HCT116 (cell line): Measurements from ENCODE around the gene HIRIP3. TPM values are rescaled to one million over a fixed set of nuclear protein-coding genes. Genes with fewer than 3 reads are reported as not detected.
A peak's percentile ranks its signal among the peaks of the same experiment; 100 is the strongest.

Experiments
- ATAC-seq: fragments of 200-7000 bp; cut with Tn5 transposase; 2 replicates; pipeline ENCODE4 v1.9.1; 2020; ENCODE audit warnings: mild to moderate bottlenecking, moderate library complexity
- BruUV-seq: library from RNA; stranded (reverse); fragments of 400-500 nt; replicated peaks from 2 replicates; lab custom pipeline; 2021; lab: Mats Ljungman, UMichigan
- CTCF ChIA-PET: fragments of 300-600 bp; sonication (Branson Sonifier 250); formaldehyde crosslinking; loops from one replicate; lab custom pipeline; 2021; ENCODE audit warnings: antibody characterized with exemption; lab: Charles Lee
- POLR2A ChIA-PET: fragments of 300-600, 350-600 bp; sonication (Branson Sonifier 250); formaldehyde crosslinking; loops from one replicate; lab custom pipeline; 2021; ENCODE audit warnings: antibody characterized with exemption; lab: Charles Lee
- RAD21 ChIA-PET, 2 experiments: fragments of 300-600 bp; sonication (Branson Sonifier 250); formaldehyde crosslinking; loops; one replicate each; lab custom pipeline; 2023; ENCODE audit warnings: low total read pairs in 2 of 2; ENCODE audit not compliant: uncharacterized antibody in 2 of 2, unreplicated experiment in 2 of 2, low non-redundant PET in 1 of 2; lab: Charles Lee
- DNase-seq: peaks from one replicate; pipeline ENCODE4 v3.0.0-alpha.2; 2010; ENCODE audit warnings: low read depth, low spot score
- H2AFZ ChIP-seq: fragments of 200-600 bp; shearing (Covaris generic), sonication (generic); 2 replicates; pipeline ENCODE4 v1.6.1; 2017; ENCODE audit warnings: low read depth, mixed run types, mixed read lengths, antibody characterized with exemption, low read length; ENCODE audit not compliant: poor library complexity, severe bottlenecking
- H3K27ac ChIP-seq: 2 replicates; pipeline ENCODE4 v1.5.1; 2012; ENCODE audit warnings: low read depth, low read length
- H3K27me3 ChIP-seq: fragments of 200-600 bp; sonication (generic); 2 replicates; pipeline ENCODE4 v1.6.1; 2016; ENCODE audit warnings: mixed run types, low read length, mixed read lengths; ENCODE audit not compliant: insufficient read depth
- H3K36me3 ChIP-seq, 2 experiments: fragments of 200-500 bp in 1 of 2; fragments of 200-600 bp in 1 of 2; sonication (Bioruptor generic) in 1 of 2; sonication (generic) in 1 of 2; 2 replicates each; pipeline versions ENCODE4 v1.5.1 to v1.6.1; 2014 to 2016; ENCODE audit warnings: low read length in 2 of 2, inconsistent platforms in 1 of 2, mixed read lengths in 1 of 2, mixed run types in 1 of 2; ENCODE audit not compliant: insufficient read depth in 2 of 2, control insufficient read depth in 1 of 2
- H3K4me1 ChIP-seq, 2 experiments: fragments of 200-600 bp in 1 of 2; sonication (generic) in 1 of 2; 2 replicates each; pipeline versions ENCODE4 v1.5.1 to v1.6.1; 2012 to 2017; ENCODE audit warnings: low read length in 2 of 2, inconsistent platforms in 1 of 2, mild to moderate bottlenecking in 1 of 2, mixed read lengths in 1 of 2, mixed run types in 1 of 2, moderate library complexity in 1 of 2; ENCODE audit not compliant: insufficient read depth in 2 of 2, control insufficient read depth in 1 of 2
- H3K4me2 ChIP-seq: fragments of 200-600 bp; sonication (generic); 2 replicates; pipeline ENCODE4 v1.6.1; 2017; ENCODE audit warnings: mixed run types, low read length, mixed read lengths
- H3K4me3 ChIP-seq, 2 experiments: fragments of 200-600 bp in 1 of 2; sonication (generic) in 1 of 2; replicated peaks in 1 of 2; 2 replicates each; pipeline ENCODE4 v1.5.1; 2011 to 2016; ENCODE audit warnings: low read length in 2 of 2, control low read depth in 1 of 2, low read depth in 1 of 2, mild to moderate bottlenecking in 1 of 2, mixed read lengths in 1 of 2, mixed run types in 1 of 2
- H3K79me2 ChIP-seq: fragments of 200-600 bp; sonication (generic); 2 replicates; pipeline ENCODE4 v1.6.1; 2017; ENCODE audit warnings: mild to moderate bottlenecking, mixed run types, low read length, moderate library complexity, mixed read lengths; ENCODE audit not compliant: insufficient read depth
- H3K9ac ChIP-seq: fragments of 200-600 bp; sonication (generic); 2 replicates; pipeline ENCODE4 v1.6.1; 2016; ENCODE audit warnings: low read length, mixed read lengths
- H3K9me2 ChIP-seq: fragments of 200-600 bp; sonication (generic), shearing (Covaris generic); 2 replicates; pipeline ENCODE4 v1.6.1; 2017; ENCODE audit warnings: mixed run types, mild to moderate bottlenecking, moderate library complexity; ENCODE audit not compliant: insufficient read depth
- H3K9me3 ChIP-seq, 2 experiments: fragments of 200-500 bp in 1 of 2; fragments of 200-600 bp in 1 of 2; sonication (Bioruptor generic) in 1 of 2; sonication (generic) in 1 of 2; 2 replicates each; pipeline ENCODE4 v1.6.1; 2014 to 2017; ENCODE audit warnings: low read length in 2 of 2, mixed read lengths in 2 of 2, inconsistent platforms in 1 of 2, low read depth in 1 of 2, mild to moderate bottlenecking in 1 of 2, mixed run types in 1 of 2, moderate library complexity in 1 of 2; ENCODE audit not compliant: control insufficient read depth in 1 of 2, insufficient read depth in 1 of 2
- H4K20me1 ChIP-seq: fragments of 200-600 bp; sonication (generic), shearing (Covaris generic); 2 replicates; pipeline ENCODE4 v1.6.1; 2017; ENCODE audit warnings: mixed run types, mild to moderate bottlenecking, moderate library complexity; ENCODE audit not compliant: insufficient read depth
- CBX3 ChIP-seq: IDR thresholded peaks from 2 replicates; pipeline ENCODE4 v1.6.1; 2012; ENCODE audit warnings: low read depth
- CEBPB ChIP-seq: IDR thresholded peaks from 2 replicates; pipeline ENCODE4 v1.6.1; 2012; ENCODE audit warnings: low read depth
- ELF1 ChIP-seq: IDR thresholded peaks from 2 replicates; pipeline ENCODE4 v1.6.1; 2012; ENCODE audit warnings: low read depth, borderline replicate concordance
- EZH2phosphoT487 ChIP-seq: fragments of 200-600 bp; IDR thresholded peaks from 2 replicates; pipeline ENCODE4 v1.6.1; 2018; ENCODE audit warnings: antibody characterized with exemption, borderline replicate concordance
- FOSL1 ChIP-seq: IDR thresholded peaks from 2 replicates; pipeline ENCODE4 v1.6.1; 2012; ENCODE audit warnings: low read depth
- JUND ChIP-seq: IDR thresholded peaks from 2 replicates; pipeline ENCODE4 v1.6.1; 2012
- POLR2A ChIP-seq: IDR thresholded peaks from 2 replicates; pipeline ENCODE4 v1.7.0; 2011; ENCODE audit warnings: borderline replicate concordance; ENCODE audit not compliant: insufficient read depth, insufficient read length; ENCODE audit errors: extremely low read depth
- RAD21 ChIP-seq: IDR thresholded peaks from 2 replicates; pipeline ENCODE4 v1.6.1; 2012; ENCODE audit warnings: low read depth, mild to moderate bottlenecking
- SRF ChIP-seq: IDR thresholded peaks from 2 replicates; pipeline ENCODE4 v1.6.1; 2012; ENCODE audit warnings: low read depth
- TCF7L2 ChIP-seq: IDR thresholded peaks from 2 replicates; pipeline ENCODE4 v1.7.0; 2011; ENCODE audit warnings: borderline replicate concordance, inconsistent platforms; ENCODE audit not compliant: insufficient read depth, insufficient read length; ENCODE audit errors: extremely low read depth
- YY1 ChIP-seq: IDR thresholded peaks from 2 replicates; pipeline ENCODE4 v1.6.1; 2011; ENCODE audit warnings: low read length, low read depth, moderate library complexity, mild to moderate bottlenecking; ENCODE audit not compliant: insufficient replicate concordance; ENCODE audit errors: extremely low read depth
- intact Hi-C: fragments of 100-400 bp; cut with micrococcal nuclease; formaldehyde crosslinking; loops from 2 replicates; pipeline ENCODE4 v1.10.0; 2022
- total RNA-seq: library from RNA; stranded (reverse); gene quantifications from one replicate; pipeline ENCODE4 v1.2.1, GENCODE V29; 2021; ENCODE audit not compliant: unreplicated experiment
- TF ChIP-seq, protein P1 (sequence below): IDR thresholded peaks from 2 replicates; pipeline ENCODE4 v1.6.1; 2012; ENCODE audit warnings: low read depth
- TF ChIP-seq, protein P2 (sequence below): IDR thresholded peaks from 2 replicates; pipeline ENCODE4 v1.6.1; 2011; ENCODE audit warnings: mild to moderate bottlenecking, low read length, moderate library complexity; ENCODE audit not compliant: insufficient replicate concordance; ENCODE audit errors: extremely low read depth
- TF ChIP-seq, protein P3 (sequence below), 3 experiments: fragments of 200-600 bp in 1 of 3; sonication (generic) in 1 of 3; IDR thresholded peaks in 2 of 3; conservative IDR thresholded peaks in 1 of 3; 2 replicates each; pipeline ENCODE4 v1.5.1; 2012 to 2017; ENCODE audit warnings: low read depth in 2 of 3, low read length in 2 of 3, antibody characterized with exemption in 1 of 3, borderline replicate concordance in 1 of 3, control low read depth in 1 of 3, mild to moderate bottlenecking in 1 of 3, mixed read lengths in 1 of 3, mixed run types in 1 of 3, moderate library complexity in 1 of 3; ENCODE audit not compliant: insufficient read depth in 1 of 3

Gene HIRIP3
- total RNA-seq, 1 experiment from 2014 or later = 21.8 TPM

DNA sequence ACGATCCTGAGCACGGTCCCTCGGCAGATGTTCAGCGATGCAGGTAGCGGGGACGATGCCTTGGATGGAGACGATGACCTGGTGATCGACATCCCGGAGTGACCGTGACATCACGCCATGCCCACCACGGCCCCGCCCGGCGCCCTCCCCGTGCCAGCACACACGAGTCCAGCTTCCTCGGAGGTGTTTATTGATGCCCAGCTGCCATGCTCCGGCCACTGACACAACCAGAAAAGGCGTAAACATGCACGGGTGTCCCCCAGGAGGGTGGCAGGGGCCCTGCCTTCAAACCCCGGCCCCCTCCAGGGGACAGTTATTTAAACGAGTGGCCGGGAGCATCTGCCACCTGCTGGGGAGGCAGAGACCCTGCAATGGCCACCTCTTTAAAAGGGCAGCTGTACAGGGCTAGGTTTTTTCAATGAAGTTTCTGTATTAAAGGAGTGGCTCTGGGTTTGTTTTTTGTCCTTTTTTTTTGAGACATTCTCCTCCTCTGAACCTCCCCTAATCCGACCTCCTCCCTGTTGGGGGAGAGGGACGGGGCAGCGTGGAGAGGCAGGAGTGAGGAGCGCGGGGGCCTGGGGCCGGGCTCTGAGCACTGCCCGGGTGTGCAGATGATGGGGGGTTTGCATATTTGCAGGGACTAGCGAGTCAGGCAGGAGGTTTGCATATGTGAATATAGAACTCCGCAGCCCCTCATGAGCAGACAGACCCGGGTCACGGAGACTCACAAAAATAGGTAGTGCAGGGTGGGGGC, 10.1 kb upstream of the HIRIP3 start (continued):
- TF ChIP-seq, protein P1, sequence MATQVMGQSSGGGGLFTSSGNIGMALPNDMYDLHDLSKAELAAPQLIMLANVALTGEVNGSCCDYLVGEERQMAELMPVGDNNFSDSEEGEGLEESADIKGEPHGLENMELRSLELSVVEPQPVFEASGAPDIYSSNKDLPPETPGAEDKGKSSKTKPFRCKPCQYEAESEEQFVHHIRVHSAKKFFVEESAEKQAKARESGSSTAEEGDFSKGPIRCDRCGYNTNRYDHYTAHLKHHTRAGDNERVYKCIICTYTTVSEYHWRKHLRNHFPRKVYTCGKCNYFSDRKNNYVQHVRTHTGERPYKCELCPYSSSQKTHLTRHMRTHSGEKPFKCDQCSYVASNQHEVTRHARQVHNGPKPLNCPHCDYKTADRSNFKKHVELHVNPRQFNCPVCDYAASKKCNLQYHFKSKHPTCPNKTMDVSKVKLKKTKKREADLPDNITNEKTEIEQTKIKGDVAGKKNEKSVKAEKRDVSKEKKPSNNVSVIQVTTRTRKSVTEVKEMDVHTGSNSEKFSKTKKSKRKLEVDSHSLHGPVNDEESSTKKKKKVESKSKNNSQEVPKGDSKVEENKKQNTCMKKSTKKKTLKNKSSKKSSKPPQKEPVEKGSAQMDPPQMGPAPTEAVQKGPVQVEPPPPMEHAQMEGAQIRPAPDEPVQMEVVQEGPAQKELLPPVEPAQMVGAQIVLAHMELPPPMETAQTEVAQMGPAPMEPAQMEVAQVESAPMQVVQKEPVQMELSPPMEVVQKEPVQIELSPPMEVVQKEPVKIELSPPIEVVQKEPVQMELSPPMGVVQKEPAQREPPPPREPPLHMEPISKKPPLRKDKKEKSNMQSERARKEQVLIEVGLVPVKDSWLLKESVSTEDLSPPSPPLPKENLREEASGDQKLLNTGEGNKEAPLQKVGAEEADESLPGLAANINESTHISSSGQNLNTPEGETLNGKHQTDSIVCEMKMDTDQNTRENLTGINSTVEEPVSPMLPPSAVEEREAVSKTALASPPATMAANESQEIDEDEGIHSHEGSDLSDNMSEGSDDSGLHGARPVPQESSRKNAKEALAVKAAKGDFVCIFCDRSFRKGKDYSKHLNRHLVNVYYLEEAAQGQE = no peak
- TF ChIP-seq, all 23 proteins: peak for 4

DNA sequence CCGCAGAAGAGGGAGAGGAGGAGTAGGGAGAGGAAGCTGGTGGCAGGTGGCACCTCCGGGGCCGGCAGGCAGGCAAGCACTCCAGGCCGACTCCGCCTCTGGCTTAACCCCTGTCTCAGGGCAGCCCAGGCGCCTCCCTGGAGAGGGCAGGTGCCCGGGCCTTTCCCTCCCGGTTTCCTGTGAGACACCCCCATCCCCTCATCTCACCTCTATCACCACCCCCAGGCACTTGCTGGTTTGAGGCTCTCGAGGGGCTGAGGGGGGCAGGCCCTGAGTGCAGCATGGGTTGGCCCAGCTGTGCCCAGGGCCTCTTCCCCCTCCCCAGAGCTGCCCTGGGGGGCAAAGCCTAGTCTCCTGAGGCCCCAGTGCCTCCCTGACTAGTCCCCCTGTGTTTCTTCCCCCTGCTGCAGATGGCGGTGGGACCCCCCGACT, 9.4 kb upstream of the HIRIP3 start:
- no peaks in the 10 kb centered on the region for H3K4me1 ChIP-seq
- POLR2A ChIA-PET = no interaction called here
- H4K20me1 ChIP-seq = no peaks in the 10 kb centered on the region
- H2AFZ ChIP-seq = no peak overlapping the region
- H3K27ac ChIP-seq = no peak overlapping the region; the same call in 1 of the 2 replicates
- DNase-seq (no peak), ATAC-seq (peak; percentile 33; the same call in 1 of the 2 replicates)
- CTCF ChIA-PET = interaction anchor here (1.0 to 1.8 kb wide), 2 partner anchors 157 to 304 kb away, joined by 4 to 6 read pairs; no protein-coding TSS in a partner anchor
- H3K36me3 ChIP-seq = peaks cover 0 to 4% of the 10 kb centered on the region in 2 experiments; a peak in 2 of 4 replicates
- no peaks in the 10 kb centered on the region for H3K79me2 ChIP-seq
- H3K9me2 ChIP-seq = no peaks in the 10 kb centered on the region
- intact Hi-C loops = no loop called here
- RAD21 ChIA-PET = no interaction called here
- no peak overlapping the region for H3K4me3 ChIP-seq
- H3K27me3 ChIP-seq = no peaks in the 10 kb centered on the region
- no peak overlapping the region for H3K9ac ChIP-seq
- H3K9me3 ChIP-seq = no peaks in the 10 kb centered on the region
- TF ChIP-seq SRF (no peak), EZH2phosphoT487 (no peak), CEBPB (no peak), CBX3 (no peak), JUND (no peak), POLR2A (no peak), FOSL1 (no peak), ELF1 (no peak), YY1 (no peak), TCF7L2 (no peak), RAD21 (no peak)
- TF ChIP-seq, protein P2, sequence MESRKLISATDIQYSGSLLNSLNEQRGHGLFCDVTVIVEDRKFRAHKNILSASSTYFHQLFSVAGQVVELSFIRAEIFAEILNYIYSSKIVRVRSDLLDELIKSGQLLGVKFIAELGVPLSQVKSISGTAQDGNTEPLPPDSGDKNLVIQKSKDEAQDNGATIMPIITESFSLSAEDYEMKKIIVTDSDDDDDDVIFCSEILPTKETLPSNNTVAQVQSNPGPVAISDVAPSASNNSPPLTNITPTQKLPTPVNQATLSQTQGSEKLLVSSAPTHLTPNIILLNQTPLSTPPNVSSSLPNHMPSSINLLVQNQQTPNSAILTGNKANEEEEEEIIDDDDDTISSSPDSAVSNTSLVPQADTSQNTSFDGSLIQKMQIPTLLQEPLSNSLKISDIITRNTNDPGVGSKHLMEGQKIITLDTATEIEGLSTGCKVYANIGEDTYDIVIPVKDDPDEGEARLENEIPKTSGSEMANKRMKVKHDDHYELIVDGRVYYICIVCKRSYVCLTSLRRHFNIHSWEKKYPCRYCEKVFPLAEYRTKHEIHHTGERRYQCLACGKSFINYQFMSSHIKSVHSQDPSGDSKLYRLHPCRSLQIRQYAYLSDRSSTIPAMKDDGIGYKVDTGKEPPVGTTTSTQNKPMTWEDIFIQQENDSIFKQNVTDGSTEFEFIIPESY = no peak
- TF ChIP-seq, protein P3, sequence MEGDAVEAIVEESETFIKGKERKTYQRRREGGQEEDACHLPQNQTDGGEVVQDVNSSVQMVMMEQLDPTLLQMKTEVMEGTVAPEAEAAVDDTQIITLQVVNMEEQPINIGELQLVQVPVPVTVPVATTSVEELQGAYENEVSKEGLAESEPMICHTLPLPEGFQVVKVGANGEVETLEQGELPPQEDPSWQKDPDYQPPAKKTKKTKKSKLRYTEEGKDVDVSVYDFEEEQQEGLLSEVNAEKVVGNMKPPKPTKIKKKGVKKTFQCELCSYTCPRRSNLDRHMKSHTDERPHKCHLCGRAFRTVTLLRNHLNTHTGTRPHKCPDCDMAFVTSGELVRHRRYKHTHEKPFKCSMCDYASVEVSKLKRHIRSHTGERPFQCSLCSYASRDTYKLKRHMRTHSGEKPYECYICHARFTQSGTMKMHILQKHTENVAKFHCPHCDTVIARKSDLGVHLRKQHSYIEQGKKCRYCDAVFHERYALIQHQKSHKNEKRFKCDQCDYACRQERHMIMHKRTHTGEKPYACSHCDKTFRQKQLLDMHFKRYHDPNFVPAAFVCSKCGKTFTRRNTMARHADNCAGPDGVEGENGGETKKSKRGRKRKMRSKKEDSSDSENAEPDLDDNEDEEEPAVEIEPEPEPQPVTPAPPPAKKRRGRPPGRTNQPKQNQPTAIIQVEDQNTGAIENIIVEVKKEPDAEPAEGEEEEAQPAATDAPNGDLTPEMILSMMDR (IDR thresholded peaks at IDR 0.05 in 2 of 3, conservative IDR thresholded peaks at IDR 0.05 in 1 of 3; ENCODE audit: borderline replicate concordance in 1 of 3, insufficient read depth in 1 of 3, low read depth in 2 of 3, low read length in 2 of 3) = no peak
- BruUV-seq = no TSS peak
- no peak overlapping the region for H3K4me2 ChIP-seq
